Fibroblast of pulmonary artery (primary cell): Measurements from ENCODE around the gene HES1.

ENCODE experiments used
- DNase-seq: peaks from one replicate; pipeline ENCODE4 v3.0.0-alpha.2; 2010; ENCODE audit warnings: low read depth
- H3K4me3 ChIP-seq: replicated peaks from 2 replicates; pipeline ENCODE4 v1.5.1; 2011; ENCODE audit warnings: low read depth, mild to moderate bottlenecking, control low read depth, low read length, moderate library complexity
- CTCF ChIP-seq: IDR thresholded peaks from 2 replicates; pipeline ENCODE4 v1.5.1; 2011; ENCODE audit warnings: mild to moderate bottlenecking, control low read depth, low read length, inconsistent platforms; ENCODE audit errors: missing control alignments

Gene HES1

GRCh38 chr3:194103505-194103904 is 32.4 kb upstream of the HES1 start:
- no peak overlapping the region for H3K4me3 ChIP-seq
- TF ChIP-seq CTCF, result no peak
- DNase-seq, result no peak

- no peak for TF ChIP-seq CTCF
- H3K4me3 ChIP-seq, result no peak overlapping the region
- DNase-seq, result no peak
Observed at GRCh38 chr3:194103983-194104751, 31.8 kb upstream of the HES1 start.

GRCh38 chr3:194105292-194105691 is 30.7 kb upstream of the HES1 start:
- no peak overlapping the region for H3K4me3 ChIP-seq

GRCh38 chr3:194107107-194107506 is 28.8 kb upstream of the HES1 start:
- no peak overlapping the region for H3K4me3 ChIP-seq
- no peak for DNase-seq
- TF ChIP-seq CTCF, result no peak

More at GRCh38 chr3:194105292-194105691, 30.7 kb upstream of the HES1 start:
- no peak for DNase-seq
- no peak for TF ChIP-seq CTCF

- H3K4me3 ChIP-seq, result no peak overlapping the region
- DNase-seq, result no peak
- TF ChIP-seq CTCF, result no peak
Observed at GRCh38 chr3:194109192-194109863, 26.6 kb upstream of the HES1 start.

- DNase-seq, result no peak
- no peak overlapping the region for H3K4me3 ChIP-seq
- TF ChIP-seq CTCF, result no peak
Observed at GRCh38 chr3:194110483-194110882, 25.5 kb upstream of the HES1 start.
